HepG2 (cell line): ENCODE results near the gene CFAP221. TPM values are rescaled to one million over a fixed set of nuclear protein-coding genes. Genes with fewer than 3 reads are reported as not detected.

Experiments
- ATAC-seq: fragments of 200-7000 bp; cut with Tn5 transposase; 3 replicates; pipeline ENCODE4 v1.9.1; 2020; ENCODE audit warnings: mild to moderate bottlenecking, moderate library complexity
- BruUV-seq: library from RNA; stranded (reverse); fragments of 400-500 nt; replicated peaks from 2 replicates; lab custom pipeline; 2021; lab: Mats Ljungman, UMichigan
- CTCF ChIA-PET: fragments of 300-600 bp; formaldehyde crosslinking; extraction: SDS; loops from one replicate; lab custom pipeline; 2021; ENCODE audit warnings: low total read pairs, inconsistent platforms, low intra/inter-chr PET ratio; lab: Yijun Ruan, JAX
- POLR2A ChIA-PET: fragments of 350-600 bp; sonication (Branson Sonifier 250); formaldehyde crosslinking; loops from one replicate; lab custom pipeline; 2020; ENCODE audit warnings: antibody characterized with exemption, inconsistent platforms; lab: Yijun Ruan, JAX
- DNase-seq: peaks from one replicate; pipeline ENCODE4 v3.0.0-alpha.2; 2015; ENCODE audit warnings: low spot score
- FAIRE-seq: peaks from 3 replicates; lab custom pipeline; 2011; peaks lifted over from hg19 to GRCh38; lab: Jason Lieb, UNC
- H2AFZ ChIP-seq: one replicate; pipeline ENCODE4 v1.6.1; 2011; ENCODE audit warnings: low read length, inconsistent platforms
- H3K27ac ChIP-seq: fragments of 300-600 bp; 3 replicates; pipeline ENCODE4 v1.8.0; 2011; ENCODE audit warnings: mixed run types, mild to moderate bottlenecking, mixed read lengths, low read length, inconsistent platforms; ENCODE audit not compliant: insufficient read depth; ENCODE audit errors: extremely low read length
- H3K27me3 ChIP-seq, 2 experiments: fragments of 200-600 bp in 1 of 2; 2 replicates in 1 of 2; 3 replicates in 1 of 2; pipeline versions ENCODE4 v1.6.0 to v1.8.0; 2011; ENCODE audit warnings: low read length in 2 of 2, mild to moderate bottlenecking in 2 of 2, moderate library complexity in 2 of 2, inconsistent platforms in 1 of 2; ENCODE audit not compliant: insufficient read depth in 2 of 2, control insufficient read depth in 1 of 2
- H3K36me3 ChIP-seq, 2 experiments: fragments of 200-600 bp in 1 of 2; replicated peaks in 1 of 2; 2 replicates in 1 of 2; 3 replicates in 1 of 2; pipeline versions ENCODE4 v1.5.1 to v1.8.0; 2011; ENCODE audit warnings: low read length in 2 of 2, inconsistent platforms in 1 of 2; ENCODE audit not compliant: insufficient read depth in 2 of 2, control insufficient read depth in 1 of 2
- H3K4me1 ChIP-seq: 2 replicates; pipeline ENCODE4 v1.5.1; 2012; ENCODE audit warnings: low read length, inconsistent platforms; ENCODE audit not compliant: insufficient read depth
- H3K4me2 ChIP-seq: 2 replicates; pipeline ENCODE4 v1.6.0; 2011; ENCODE audit warnings: low read depth, low read length, inconsistent platforms
- H3K4me3 ChIP-seq, 3 experiments: fragments of 200-600 bp in 1 of 3; sonication (generic), shearing (Covaris generic) in 1 of 3; replicated peaks in 1 of 3; 2 replicates each; pipeline ENCODE4 v1.5.1; 2011 to 2016; ENCODE audit warnings: low read length in 3 of 3, inconsistent platforms in 2 of 3, low read depth in 2 of 3, mild to moderate bottlenecking in 2 of 3, control low read depth in 1 of 3, mixed read lengths in 1 of 3; ENCODE audit not compliant: insufficient read depth in 1 of 3
- H3K79me2 ChIP-seq: one replicate; pipeline ENCODE4 v1.6.1; 2011; ENCODE audit warnings: low read length, inconsistent platforms; ENCODE audit not compliant: insufficient read depth
- H3K9ac ChIP-seq: 2 replicates; pipeline ENCODE4 v1.6.0; 2011; ENCODE audit warnings: mild to moderate bottlenecking, low read depth, low read length, inconsistent platforms; ENCODE audit not compliant: insufficient read depth
- H3K9me3 ChIP-seq: 2 replicates; pipeline ENCODE4 v1.5.1; 2012; ENCODE audit warnings: mild to moderate bottlenecking, low read length
- H4K20me1 ChIP-seq: 2 replicates; pipeline ENCODE4 v1.6.0; 2011; ENCODE audit warnings: inconsistent platforms, mild to moderate bottlenecking, low read length, moderate library complexity; ENCODE audit not compliant: insufficient read depth
- ATF7-NPFF ChIP-seq: sonication (generic); formaldehyde crosslinking; IDR thresholded peaks from 2 replicates; pipeline ENCODE4 v1.8.1; 2023; ENCODE audit warnings: mild to moderate bottlenecking, low read depth, missing genetic modification reagents, moderate library complexity
- BRF2 ChIP-seq: sonication (generic); formaldehyde crosslinking; IDR thresholded peaks from 2 replicates; pipeline ENCODE4 v1.8.1; 2022; ENCODE audit warnings: mild to moderate bottlenecking, missing genetic modification reagents
- CEBPB ChIP-seq: IDR thresholded peaks from 2 replicates; pipeline ENCODE4 v1.6.1; 2011; ENCODE audit warnings: low read depth, low read length, improper control_type of control experiment, borderline replicate concordance
- CTCF ChIP-seq: sonication (generic); formaldehyde crosslinking; IDR thresholded peaks from 2 replicates; pipeline ENCODE4 v1.5.0; 2020; ENCODE audit warnings: mild to moderate bottlenecking, missing genetic modification reagents, moderate library complexity
- FOXM1 ChIP-seq: sonication (generic); formaldehyde crosslinking; IDR thresholded peaks from 2 replicates; pipeline ENCODE4 v1.5.0; 2020; ENCODE audit warnings: missing genetic modification reagents
- KDM3A ChIP-seq: IDR thresholded peaks from 2 replicates; pipeline ENCODE4 v1.6.1; 2018; ENCODE audit warnings: low read depth, missing compliant biosample characterization
- MYPOP ChIP-seq: sonication (generic); formaldehyde crosslinking; IDR thresholded peaks from 2 replicates; pipeline ENCODE4 v1.8.1; 2023; ENCODE audit warnings: mild to moderate bottlenecking, moderate library complexity, missing genetic modification reagents
- NR2F2 ChIP-seq: IDR thresholded peaks from 2 replicates; pipeline ENCODE4 v1.6.1; 2012; ENCODE audit warnings: low read depth, inconsistent platforms, borderline replicate concordance
- RAD21 ChIP-seq: fragments of 450-650 bp; formaldehyde crosslinking; IDR thresholded peaks from 2 replicates; pipeline ENCODE4 v1.5.0; 2020; ENCODE audit warnings: mild to moderate bottlenecking
- SP140L ChIP-seq: sonication (generic); formaldehyde crosslinking; IDR thresholded peaks from 2 replicates; pipeline ENCODE4 v1.4.0; 2020; ENCODE audit warnings: missing genetic modification reagents, borderline replicate concordance
- TAF1 ChIP-seq: sonication (generic); formaldehyde crosslinking; IDR thresholded peaks from 2 replicates; pipeline ENCODE4 v1.4.0; 2020; ENCODE audit warnings: missing genetic modification reagents
- TEAD3 ChIP-seq: optimal IDR thresholded peaks from 2 replicates; pipeline ENCODE3; 2016; ENCODE audit warnings: borderline replicate concordance
- TRIM22 ChIP-seq: fragments of 450-650 bp; IDR thresholded peaks from 2 replicates; pipeline ENCODE4 v1.6.1; 2017
- ZBTB3 ChIP-seq: sonication (generic); formaldehyde crosslinking; IDR thresholded peaks from 2 replicates; pipeline ENCODE4 v1.4.0; 2020; ENCODE audit warnings: low read depth, mild to moderate bottlenecking, moderate library complexity, missing genetic modification reagents, borderline replicate concordance
- ZNF251 ChIP-seq: sonication (generic); formaldehyde crosslinking; IDR thresholded peaks from 2 replicates; pipeline ENCODE4 v1.9.0; 2021; ENCODE audit warnings: mild to moderate bottlenecking, missing genetic modification reagents
- ZNF296 ChIP-seq: sonication (generic); formaldehyde crosslinking; conservative IDR thresholded peaks from 2 replicates; pipeline ENCODE4 v1.5.0; 2020; ENCODE audit warnings: mild to moderate bottlenecking, missing genetic modification reagents
- ZNF530 ChIP-seq: sonication (generic); formaldehyde crosslinking; IDR thresholded peaks from 2 replicates; pipeline ENCODE4 v1.5.0; 2020; ENCODE audit warnings: low read depth, mild to moderate bottlenecking, missing genetic modification reagents
- ZNF780A ChIP-seq: sonication (generic); formaldehyde crosslinking; IDR thresholded peaks from 2 replicates; pipeline ENCODE4 v1.8.0; 2022; ENCODE audit warnings: mild to moderate bottlenecking, missing genetic modification reagents, moderate library complexity
- in situ Hi-C: cut with HindIII; loops from 2 replicates; pipeline ENCODE4 v1.10.0; 2017; ENCODE audit warnings: low pct_unique_long_range_greater_than_20kb; ENCODE audit not compliant: extremely low pct_ligation_motif_present
- intact Hi-C: fragments of 100-400 bp; cut with micrococcal nuclease; formaldehyde crosslinking; loops from one replicate; pipeline ENCODE4 v1.10.0; 2022; ENCODE audit not compliant: unreplicated experiment
- polyA plus RNA-seq, 8 experiments: library from polyadenylated mRNA; depleted of rRNA in 3 of 8; stranded (reverse) in 7 of 8; unstranded in 1 of 8; fragments of >200 nt; fragmentation: Illumina TruSeq in 4 of 8; extraction: Trizol in 4 of 8; gene quantifications; 2 replicates each; pipeline versions ENCODE4 v1.2.1 to v1.2.3, GENCODE V29; 2011 to 2016; ENCODE audit warnings: low read depth in 4 of 8, missing spikeins in 1 of 8, mixed read lengths in 1 of 8; ENCODE audit not compliant: insufficient read depth in 1 of 8
- total RNA-seq, 5 experiments: library from RNA; depleted of rRNA; stranded (reverse); fragments of >200 nt; fragmentation: Illumina TruSeq; extraction: Trizol; gene quantifications; 2 replicates each; pipeline ENCODE4 v1.2.3, GENCODE V29; 2016; ENCODE audit warnings: low read depth in 1 of 5

Gene CFAP221
- total and polyA plus RNA-seq, 2 of the 13 experiments (the other 11 are each of a cell fraction or from before 2014, with no cell fraction given) = not detected

GRCh38 chr2:119584469-119584868 lies 40.2 kb downstream of the CFAP221 start:
- intact Hi-C loops (no loop called here), in situ Hi-C loops (no loop called here)
- no TSS peak for BruUV-seq
- Histone ChIP-seq H3K4me3 (no peak overlapping the region), H3K4me1 (peaks cover 7% of the 10 kb centered on the region), H2AFZ (no peak overlapping the region), H3K79me2 (no peaks in the 10 kb centered on the region), H3K27ac (no peak overlapping the region), H3K9me3 (no peaks in the 10 kb centered on the region), H3K36me3 (no peaks in the 10 kb centered on the region), H3K9ac (no peak overlapping the region), H3K4me2 (no peak overlapping the region), H3K27me3 (peaks cover 0 to 5% of the 10 kb centered on the region in 2 experiments; a peak in 1 of 5 replicates), H4K20me1 (no peaks in the 10 kb centered on the region)
- ChIA-PET POLR2A (no interaction called here), CTCF (no interaction called here)
- ATAC-seq (no peak), DNase-seq (no peak), FAIRE-seq (no peak)
- TF ChIP-seq CTCF (CRISPR knock-in tag) = no peak
- TF ChIP-seq ATF7-NPFF (CRISPR knock-in tag) = no peak
- TF ChIP-seq CEBPB = no peak
- TF ChIP-seq SP140L (CRISPR knock-in tag) = no peak
- no peak for TF ChIP-seq KDM3A
- no peak for TF ChIP-seq FOXM1 (CRISPR knock-in tag)
- no peak for TF ChIP-seq ZBTB3 (CRISPR knock-in tag)
- no peak for TF ChIP-seq MYPOP (CRISPR knock-in tag)
- no peak for TF ChIP-seq TEAD3
- no peak for TF ChIP-seq TRIM22
- TF ChIP-seq BRF2 (CRISPR knock-in tag) = no peak
- TF ChIP-seq ZNF780A (CRISPR knock-in tag) = no peak
- no peak for TF ChIP-seq ZNF296
- no peak for TF ChIP-seq ZNF251 (CRISPR knock-in tag)
- TF ChIP-seq NR2F2 = no peak
- no peak for TF ChIP-seq RAD21
- no peak for TF ChIP-seq TAF1 (CRISPR knock-in tag)
- TF ChIP-seq ZNF530 (CRISPR knock-in tag) = no peak
